GM15510 (cell line): ENCODE data around the gene ATL2.

Experiments used
- POLR2A ChIP-seq: IDR thresholded peaks from 3 replicates; pipeline ENCODE4 v1.6.1; 2011; ENCODE audit warnings: borderline replicate concordance; ENCODE audit not compliant: insufficient read length; ENCODE audit errors: extremely low read depth

Gene ATL2

GRCh38 chr2:38374984-38375383 lies 2.1 kb downstream of the ATL2 start:
- TF ChIP-seq POLR2A: no peak

- TF ChIP-seq POLR2A: no peak
These were observed 5.8 kb downstream of the ATL2 start for GRCh38 chr2:38371235-38371634.

DNA sequence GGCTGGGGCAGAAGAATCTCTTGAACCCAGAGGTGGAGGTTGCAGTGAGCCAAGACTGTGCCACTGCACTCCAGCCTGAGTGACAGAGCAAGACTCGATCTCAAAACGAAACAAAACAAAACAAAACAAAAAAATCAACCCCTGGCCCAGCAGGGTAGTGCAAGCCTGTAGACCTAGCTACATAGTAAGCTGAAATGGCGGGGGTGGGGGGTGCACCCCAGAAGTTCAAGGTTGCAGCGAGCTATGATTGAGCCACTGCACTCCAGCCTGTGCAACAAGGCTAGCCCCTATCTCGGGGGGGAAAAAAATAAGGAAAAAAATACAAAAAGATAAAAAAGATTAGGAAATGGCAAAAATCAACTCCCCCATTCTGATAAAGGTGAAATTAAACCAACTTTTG lies 6.4 kb downstream of the ATL2 start:
- no peak for TF ChIP-seq POLR2A

- no peak for TF ChIP-seq POLR2A
These were observed 14.8 kb downstream of the ATL2 start for GRCh38 chr2:38362232-38362631.

GRCh38 chr2:38360177-38360576 lies 16.9 kb downstream of the ATL2 start:
- no peak for TF ChIP-seq POLR2A

- TF ChIP-seq POLR2A: no peak
These were observed 23.7 kb downstream of the ATL2 start for GRCh38 chr2:38353402-38353801.

DNA sequence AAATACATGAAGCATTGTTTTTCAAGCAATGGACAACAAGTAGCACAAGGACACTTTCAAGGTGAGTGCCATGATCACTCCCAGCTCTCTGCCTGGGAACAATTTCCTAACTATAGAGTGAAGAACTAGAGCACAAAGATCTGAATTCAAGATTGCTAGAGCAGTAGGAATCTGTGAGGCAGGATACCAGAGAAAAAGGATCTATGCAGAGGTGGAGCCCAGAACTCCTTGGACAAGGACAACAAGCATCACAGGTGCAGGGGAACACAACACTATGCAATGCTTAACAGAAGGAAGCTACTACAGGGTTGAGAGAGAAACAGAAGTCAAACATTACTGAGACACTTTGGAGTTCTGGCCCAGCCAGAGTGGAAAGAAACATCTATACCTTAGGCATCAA lies 24.7 kb downstream of the ATL2 start:
- no peak for TF ChIP-seq POLR2A

DNA sequence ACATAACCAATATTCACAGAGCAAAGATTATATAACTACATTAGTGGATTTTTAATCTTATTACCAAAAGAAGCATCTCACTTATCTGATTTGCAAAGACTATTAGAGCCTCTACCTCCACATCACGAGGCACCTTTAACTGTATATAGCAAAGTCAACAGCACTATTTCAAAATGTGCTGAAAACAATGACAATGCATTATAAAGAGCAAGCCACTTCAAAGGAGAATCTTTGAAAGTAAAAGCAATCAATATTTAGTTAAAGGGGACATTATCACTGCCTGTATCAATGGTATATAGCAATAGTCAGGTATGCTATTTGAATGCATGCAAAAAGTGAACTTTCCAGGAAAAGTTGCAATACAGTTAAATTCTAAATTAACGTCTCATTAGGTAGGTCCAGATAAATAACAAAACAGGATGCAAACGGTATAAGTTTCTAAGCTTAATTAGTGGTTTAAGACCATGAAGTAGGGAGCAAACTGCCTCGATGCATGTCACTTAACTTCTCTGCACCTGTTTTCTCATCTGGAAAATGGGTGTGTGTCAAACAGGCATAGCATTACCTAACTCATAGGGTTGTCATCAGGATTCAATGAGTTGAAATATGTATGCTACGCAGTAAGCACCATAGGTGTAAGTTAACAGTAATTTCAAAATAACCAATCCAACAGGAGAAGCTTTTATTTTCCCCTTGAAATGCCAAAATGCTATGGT lies 31.6 kb downstream of the ATL2 start:
- no peak for TF ChIP-seq POLR2A

DNA sequence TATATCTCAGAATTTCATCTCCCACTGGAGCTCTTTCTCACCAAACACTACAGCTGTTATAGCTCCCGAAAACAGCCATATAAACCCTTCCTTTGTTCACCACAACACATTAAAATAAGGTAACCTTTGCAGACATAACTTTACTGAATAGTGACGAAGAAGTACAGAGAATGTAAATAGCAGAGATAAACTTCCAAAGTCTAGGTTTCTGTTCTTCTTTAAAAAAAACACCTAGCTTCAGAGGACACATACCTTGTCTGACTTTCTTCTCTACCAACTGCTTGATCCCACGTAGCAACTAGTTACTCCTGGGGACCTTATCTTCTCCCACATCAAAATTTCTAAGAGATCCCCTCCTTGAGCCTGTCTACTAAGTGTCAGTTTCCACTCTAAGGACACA lies 32.3 kb downstream of the ATL2 start:
- TF ChIP-seq POLR2A: no peak

- TF ChIP-seq POLR2A: no peak
These were observed 33.9 kb downstream of the ATL2 start for GRCh38 chr2:38343212-38343611.

DNA sequence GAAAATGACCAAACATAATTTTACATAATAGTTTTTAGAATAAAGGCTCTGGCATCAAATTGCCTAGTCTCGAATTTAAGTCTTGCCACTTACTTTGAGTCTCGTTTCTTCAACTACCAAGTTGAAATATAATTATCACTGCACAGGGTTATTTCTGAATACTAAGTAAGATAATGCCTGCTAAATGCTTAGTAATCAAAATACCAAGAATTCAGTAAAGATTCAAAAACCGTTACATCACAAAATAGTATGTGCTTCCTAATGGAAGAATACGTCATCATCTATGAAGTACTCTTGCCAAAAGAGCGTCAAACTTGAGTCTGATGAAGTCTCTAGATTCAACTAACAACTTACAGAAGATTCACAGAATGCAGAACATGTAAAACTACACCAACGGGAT lies 40.5 kb downstream of the ATL2 start:
- TF ChIP-seq POLR2A: no peak

- no peak for TF ChIP-seq POLR2A
These were observed 46.3 kb downstream of the ATL2 start for GRCh38 chr2:38330754-38331153.

DNA sequence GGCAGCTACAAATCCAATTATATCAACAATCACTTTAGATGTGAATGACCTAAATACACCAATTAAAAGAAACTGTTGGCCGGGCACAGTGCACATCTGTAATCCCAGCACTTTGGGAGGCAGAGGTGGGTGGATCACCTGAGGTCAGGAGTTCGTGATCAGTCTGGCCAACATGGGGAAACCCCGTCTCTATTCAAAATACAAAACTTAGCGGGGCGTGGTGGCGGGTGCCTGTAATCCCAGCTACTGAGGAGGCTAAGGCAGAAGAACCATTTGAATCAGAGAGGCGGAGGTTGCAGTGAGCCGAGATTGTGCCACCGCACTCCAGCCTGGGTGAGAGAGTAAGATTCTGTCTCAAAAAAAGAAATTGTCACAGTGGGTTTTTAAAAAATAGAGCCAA lies 49.5 kb downstream of the ATL2 start:
- TF ChIP-seq POLR2A: no peak

DNA sequence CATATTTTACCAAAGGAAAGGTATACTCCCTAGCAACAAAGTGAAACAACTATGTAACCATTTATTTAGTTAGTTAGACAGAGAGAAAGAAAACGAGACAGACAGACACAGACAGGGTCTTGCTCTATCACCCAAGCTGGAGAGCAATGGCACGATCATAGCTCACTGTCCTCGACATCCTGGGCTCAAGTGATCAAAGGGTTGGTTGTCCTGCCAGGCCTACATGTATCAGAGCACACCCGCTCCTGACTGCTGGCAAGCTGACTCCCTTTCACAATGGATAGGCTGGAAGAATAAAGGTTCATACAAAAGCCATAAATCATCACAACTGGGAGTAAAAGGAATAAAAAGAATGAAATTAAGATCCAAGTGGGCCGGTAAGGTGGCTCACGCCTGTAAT lies 53.5 kb downstream of the ATL2 start:
- no peak for TF ChIP-seq POLR2A

DNA sequence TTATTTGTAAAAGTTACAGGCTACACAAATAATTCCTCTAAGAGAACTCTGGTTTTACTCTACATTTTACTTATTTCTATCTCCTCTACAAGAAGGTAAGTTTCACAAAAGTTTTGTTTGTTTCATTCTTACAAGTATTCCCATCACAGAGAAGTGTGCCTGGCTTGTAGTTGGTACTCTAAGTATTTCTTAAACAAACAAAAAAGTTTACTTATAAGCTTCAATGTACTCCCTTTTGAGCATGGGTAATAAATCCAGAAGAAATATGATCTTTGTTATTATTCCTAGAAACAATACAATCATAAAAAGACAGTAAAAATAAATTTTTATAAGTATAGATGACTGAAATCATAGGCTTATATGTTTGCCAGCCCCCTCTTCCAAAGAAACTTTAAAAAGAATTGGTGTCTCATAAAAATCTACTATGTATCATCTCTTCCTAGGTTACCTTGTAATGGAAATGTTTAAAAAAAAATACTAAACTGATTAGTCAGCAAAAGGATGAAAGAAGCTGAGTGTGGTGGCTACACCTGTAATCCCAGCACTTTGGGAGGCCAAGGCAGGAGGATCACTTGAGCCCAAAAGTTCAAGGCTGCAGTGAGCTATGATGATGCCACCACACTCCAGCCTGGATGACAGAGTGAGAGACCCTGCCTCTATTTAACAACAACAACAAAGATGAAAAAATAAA lies 54.7 kb downstream of the ATL2 start:
- no peak for TF ChIP-seq POLR2A

GRCh38 chr2:38317725-38318124 lies 59.3 kb downstream of the ATL2 start:
- no peak for TF ChIP-seq POLR2A
